Dedifferentiated amniotic fluid mesenchymal stem cell (primary cell): Measurements from ENCODE around the gene UMPS.
A peak's percentile ranks its signal among the peaks of the same experiment; 100 is the strongest.

Experiments used
- DNase-seq: peaks from one replicate; pipeline ENCODE4 v3.0.0-alpha.2; 2016; ENCODE audit errors: extremely low spot score

Gene UMPS

GRCh38 chr3:124730129-124730940 is at the start of gene UMPS:
TSS of gene UMPS (plus strand) at chr3:124730452. CDS start at chr3:124730472, 20 bp downstream.
- DNase-seq: peak; percentile 88

- DNase-seq: no peak
Measured at GRCh38 chr3:124680521-124680920, 49.7 kb upstream of the UMPS start.

GRCh38 chr3:124682263-124682662 is 48.0 kb upstream of the UMPS start:
- no peak for DNase-seq

- no peak for DNase-seq
Measured at GRCh38 chr3:124684459-124684858, 45.8 kb upstream of the UMPS start.

- DNase-seq: no peak
Measured at GRCh38 chr3:124685067-124685466, 45.2 kb upstream of the UMPS start.

GRCh38 chr3:124685481-124685880 is 44.8 kb upstream of the UMPS start:
- no peak for DNase-seq

- DNase-seq: no peak
Measured at GRCh38 chr3:124686028-124686670, 44.1 kb upstream of the UMPS start.

GRCh38 chr3:124688581-124689454 is 41.4 kb upstream of the UMPS start:
- peak; percentile 81 for DNase-seq

GRCh38 chr3:124691599-124691998 is 38.7 kb upstream of the UMPS start:
- no peak for DNase-seq

GRCh38 chr3:124694486-124694885 is 35.8 kb upstream of the UMPS start:
- DNase-seq: no peak

- no peak for DNase-seq
Measured at GRCh38 chr3:124695369-124695768, 34.9 kb upstream of the UMPS start.

- DNase-seq: no peak
Measured at GRCh38 chr3:124696006-124696405, 34.2 kb upstream of the UMPS start.

- DNase-seq: no peak
Measured at GRCh38 chr3:124697302-124697701, 33.0 kb upstream of the UMPS start.

GRCh38 chr3:124698030-124698770 is 32.1 kb upstream of the UMPS start:
- no peak for DNase-seq

- no peak for DNase-seq
Measured at GRCh38 chr3:124699051-124699450, 31.2 kb upstream of the UMPS start.

GRCh38 chr3:124699686-124700396 is 30.4 kb upstream of the UMPS start:
- DNase-seq: no peak

GRCh38 chr3:124700880-124701684 is 29.2 kb upstream of the UMPS start:
- no peak for DNase-seq

GRCh38 chr3:124701687-124702086 is 28.6 kb upstream of the UMPS start:
- peak; percentile 84 for DNase-seq

GRCh38 chr3:124702950-124703349 is 27.3 kb upstream of the UMPS start:
- no peak for DNase-seq

GRCh38 chr3:124705552-124705951 is 24.7 kb upstream of the UMPS start:
- DNase-seq: no peak
